Lower leg skin (tissue), 3 donors: ENCODE measurements around the gene NHLH1.

Experiments used
- CTCF ChIP-seq, 3 donors: fragments of 450-650 bp; IDR thresholded peaks; one replicate each; pipeline ENCODE4 v1.5.1; 2016; ENCODE audit warnings: antibody characterized with exemption in 3 of 3, mild to moderate bottlenecking in 3 of 3, moderate library complexity in 2 of 3
- POLR2A ChIP-seq, 2 donors: fragments of 450-650 bp; IDR thresholded peaks; one replicate each; pipeline ENCODE4 v1.6.1; 2016 to 2017; ENCODE audit warnings: antibody characterized with exemption in 2 of 2, mild to moderate bottlenecking in 1 of 2, moderate library complexity in 1 of 2

GRCh38 chr1:160322831-160323230, 44.0 kb upstream of the NHLH1 start:
- TF ChIP-seq CTCF (IDR thresholded peaks at IDR 0.05), result no peak
- no peak for TF ChIP-seq POLR2A (IDR thresholded peaks at IDR 0.05)
